OCI-LY3 (cell line): ENCODE measurements around the gene GRID2.

Experiments
- H2AFZ ChIP-seq: fragments of 200-600, 300-600 bp; shearing (Covaris generic); 2 replicates; pipeline ENCODE4 v1.6.0; 2014; ENCODE audit warnings: antibody characterized with exemption, low read depth, low read length
- H3K27ac ChIP-seq: fragments of 200-600, 300-600 bp; sonication (generic); 2 replicates; pipeline ENCODE4 v1.5.1; 2014; ENCODE audit warnings: mild to moderate bottlenecking, low read length, moderate library complexity, mixed read lengths
- H3K27me3 ChIP-seq: fragments of 200-600, 300-600 bp; sonication (generic); 2 replicates; pipeline ENCODE4 v1.6.1; 2014; ENCODE audit warnings: low read depth, low read length, mixed read lengths
- H3K36me3 ChIP-seq: fragments of 200-600, 300-600 bp; sonication (generic); replicated peaks from 2 replicates; pipeline ENCODE3; 2014; ENCODE audit warnings: low read depth, low read length, mixed read lengths
- H3K4me1 ChIP-seq: fragments of 300-600, 200-600 bp; sonication (generic); 2 replicates; pipeline ENCODE4 v1.6.1; 2014; ENCODE audit warnings: low read length, mixed read lengths
- H3K4me2 ChIP-seq: fragments of 200-600, 300-600 bp; sonication (generic); 2 replicates; pipeline ENCODE4 v1.6.1; 2014; ENCODE audit warnings: low read length, mixed read lengths
- H3K4me3 ChIP-seq: fragments of 300-600, 200-600 bp; sonication (generic); 2 replicates; pipeline ENCODE4 v1.5.1; 2014; ENCODE audit warnings: antibody characterized with exemption, mild to moderate bottlenecking, low read length, moderate library complexity
- H3K79me2 ChIP-seq: fragments of 300-600, 200-600 bp; shearing (Covaris generic); 2 replicates; pipeline ENCODE4 v1.6.1; 2014; ENCODE audit warnings: mild to moderate bottlenecking, low read length, mixed read lengths
- H3K9ac ChIP-seq: fragments of 300-600, 200-600 bp; shearing (Covaris generic); 2 replicates; pipeline ENCODE4 v1.6.0; 2014; ENCODE audit warnings: mild to moderate bottlenecking, low read length, moderate library complexity
- H3K9me3 ChIP-seq: fragments of 200-600, 300-600 bp; shearing (Covaris generic); 2 replicates; pipeline ENCODE4 v1.6.1; 2014; ENCODE audit warnings: low read length, mixed read lengths; ENCODE audit not compliant: insufficient read depth
- H4K20me1 ChIP-seq: fragments of 200-600, 300-600 bp; sonication (generic); 2 replicates; pipeline ENCODE4 v1.6.1; 2016; ENCODE audit warnings: low read length, mixed read lengths; ENCODE audit not compliant: insufficient read depth
- CTCF ChIP-seq: fragments of 200-600, 300-600 bp; sonication (generic); IDR thresholded peaks from 2 replicates; pipeline ENCODE4 v1.5.1; 2014; ENCODE audit warnings: antibody characterized with exemption, low read length, low read depth
- EZH2phosphoT487 ChIP-seq: fragments of 200-600 bp; shearing (Covaris generic); IDR thresholded peaks from 2 replicates; pipeline ENCODE4 v1.6.1; 2018; ENCODE audit warnings: antibody characterized with exemption, mixed run types, low read depth

Gene GRID2

GRCh38 chr4:93066749-93067148 is 763.0 kb downstream of the GRID2 start:
- H3K9me3 ChIP-seq: no peaks in the 10 kb centered on the region
- H3K4me2 ChIP-seq: no peak overlapping the region
- H4K20me1 ChIP-seq: no peaks in the 10 kb centered on the region
- H3K27me3 ChIP-seq: no peaks in the 10 kb centered on the region
- no peaks in the 10 kb centered on the region for H3K79me2 ChIP-seq
- no peaks in the 10 kb centered on the region for H3K4me1 ChIP-seq
- no peak overlapping the region for H3K9ac ChIP-seq
- H3K36me3 ChIP-seq: no peaks in the 10 kb centered on the region
- H2AFZ ChIP-seq: no peak overlapping the region
- H3K27ac ChIP-seq: no peak overlapping the region
- no peak overlapping the region for H3K4me3 ChIP-seq
- TF ChIP-seq EZH2phosphoT487 (no peak), CTCF (no peak)

- H3K9me3 ChIP-seq: no peaks in the 10 kb centered on the region
- H4K20me1 ChIP-seq: no peaks in the 10 kb centered on the region
- H3K27ac ChIP-seq: no peak overlapping the region
- H3K4me2 ChIP-seq: no peak overlapping the region
- no peak for TF ChIP-seq EZH2phosphoT487
- TF ChIP-seq CTCF: no peak
- H3K36me3 ChIP-seq: no peaks in the 10 kb centered on the region
- H3K9ac ChIP-seq: no peak overlapping the region
- H2AFZ ChIP-seq: no peak overlapping the region
- no peaks in the 10 kb centered on the region for H3K79me2 ChIP-seq
- H3K4me3 ChIP-seq: no peak overlapping the region
- no peaks in the 10 kb centered on the region for H3K4me1 ChIP-seq
- H3K27me3 ChIP-seq: no peaks in the 10 kb centered on the region
These were observed 768.5 kb downstream of the GRID2 start for GRCh38 chr4:93072292-93072691.

- no peak overlapping the region for H3K9ac ChIP-seq
- H3K9me3 ChIP-seq: no peaks in the 10 kb centered on the region
- no peaks in the 10 kb centered on the region for H3K4me1 ChIP-seq
- H3K27ac ChIP-seq: no peak overlapping the region
- H4K20me1 ChIP-seq: no peaks in the 10 kb centered on the region
- H3K4me2 ChIP-seq: no peak overlapping the region
- no peaks in the 10 kb centered on the region for H3K27me3 ChIP-seq
- no peaks in the 10 kb centered on the region for H3K36me3 ChIP-seq
- no peaks in the 10 kb centered on the region for H3K79me2 ChIP-seq
- H2AFZ ChIP-seq: no peak overlapping the region
- H3K4me3 ChIP-seq: no peak overlapping the region
- TF ChIP-seq CTCF (no peak), EZH2phosphoT487 (no peak)
These were observed 776.5 kb downstream of the GRID2 start for GRCh38 chr4:93080316-93080715.

- H2AFZ ChIP-seq: no peak overlapping the region
- no peaks in the 10 kb centered on the region for H3K4me1 ChIP-seq
- no peaks in the 10 kb centered on the region for H4K20me1 ChIP-seq
- H3K79me2 ChIP-seq: no peaks in the 10 kb centered on the region
- H3K9me3 ChIP-seq: no peaks in the 10 kb centered on the region
- H3K27me3 ChIP-seq: no peaks in the 10 kb centered on the region
- TF ChIP-seq EZH2phosphoT487: no peak
- TF ChIP-seq CTCF: no peak
- H3K36me3 ChIP-seq: no peaks in the 10 kb centered on the region
- no peak overlapping the region for H3K4me3 ChIP-seq
- H3K9ac ChIP-seq: no peak overlapping the region
- H3K4me2 ChIP-seq: no peak overlapping the region
- H3K27ac ChIP-seq: no peak overlapping the region
These were observed 781.0 kb downstream of the GRID2 start for GRCh38 chr4:93084599-93085305.
